Smooth muscle cell (in vitro differentiated cells): ENCODE measurements around the gene HCCS. TPM values are rescaled to one million over a fixed set of nuclear protein-coding genes. Genes with fewer than 3 reads are reported as not detected.

Source experiments
- DNase-seq: peaks from one replicate; lab custom pipeline; 2025; ENCODE audit not compliant: unreplicated experiment; lab: John Stamatoyannopoulos, UW
- H2AFZ ChIP-seq: fragments of 200-600 bp; sonication (generic); 2 replicates; pipeline ENCODE4 v1.6.0; 2016; ENCODE audit warnings: antibody characterized with exemption, low read depth, mild to moderate bottlenecking
- H3F3A ChIP-seq: fragments of 200-600 bp; sonication (generic); 2 replicates; pipeline ENCODE4 v1.6.0; 2017; ENCODE audit warnings: antibody characterized with exemption, low read depth
- H3K27ac ChIP-seq: fragments of 200-600 bp; sonication (generic); 2 replicates; pipeline ENCODE4 v1.5.1; 2016; ENCODE audit warnings: low read depth, mild to moderate bottlenecking
- H3K27me3 ChIP-seq: fragments of 200-600 bp; sonication (generic); 2 replicates; pipeline ENCODE4 v1.6.1; 2016; ENCODE audit warnings: low read depth, mild to moderate bottlenecking
- H3K36me3 ChIP-seq: fragments of 200-600 bp; sonication (generic); 2 replicates; pipeline ENCODE4 v1.5.1; 2016; ENCODE audit warnings: low read depth
- H3K4me1 ChIP-seq: fragments of 200-600 bp; sonication (generic); 2 replicates; pipeline ENCODE4 v1.5.1; 2016; ENCODE audit warnings: low read depth
- H3K4me2 ChIP-seq: fragments of 200-600 bp; sonication (generic); 2 replicates; pipeline ENCODE4 v1.6.0; 2016; ENCODE audit warnings: mild to moderate bottlenecking
- H3K4me3 ChIP-seq: fragments of 200-600 bp; sonication (generic); 2 replicates; pipeline ENCODE4 v1.5.1; 2016; ENCODE audit warnings: mild to moderate bottlenecking
- H3K79me2 ChIP-seq: fragments of 200-600 bp; sonication (generic); 2 replicates; pipeline ENCODE4 v1.6.0; 2016; ENCODE audit warnings: low read depth, mild to moderate bottlenecking
- H3K9ac ChIP-seq: fragments of 200-600 bp; sonication (generic); 2 replicates; pipeline ENCODE4 v1.6.0; 2016; ENCODE audit warnings: low read depth
- H3K9me3 ChIP-seq: fragments of 200-600 bp; sonication (generic); replicated peaks from 2 replicates; pipeline ENCODE4 v1.5.1; 2016; ENCODE audit warnings: low read depth
- H4K20me1 ChIP-seq: fragments of 200-600 bp; sonication (generic); 2 replicates; pipeline ENCODE4 v1.6.0; 2016; ENCODE audit warnings: low read depth
- CTCF ChIP-seq: fragments of 200-600 bp; sonication (generic); IDR thresholded peaks from 2 replicates; pipeline ENCODE4 v1.5.1; 2017; ENCODE audit warnings: borderline replicate concordance, mild to moderate bottlenecking, antibody characterized with exemption; ENCODE audit not compliant: insufficient read depth, poor library complexity, severe bottlenecking
- WGBS: methylation state at CpG from one replicate; pipeline ENCODE4 v1.1.7; 2016; ENCODE audit warnings: low lambda C conversion rate; 5-methylcytosine and 5-hydroxymethylcytosine counted together
- polyA plus RNA-seq: library from polyadenylated mRNA; unstranded; fragments of >200 nt; fragmentation: Nextera tagmentation; extraction: Ambion mirVana; gene quantifications from 2 replicates; pipeline ENCODE4 v1.2.1, GENCODE V29; 2016
- total RNA-seq: library from RNA; depleted of rRNA; stranded (reverse); fragments of >200 nt; gene quantifications from 2 replicates; pipeline ENCODE4 v1.2.3, GENCODE V29; 2014

HCCS gene
- total and polyA plus RNA-seq, 2 experiments from 2014 or later: 25.8 to 27.3 TPM

DNA sequence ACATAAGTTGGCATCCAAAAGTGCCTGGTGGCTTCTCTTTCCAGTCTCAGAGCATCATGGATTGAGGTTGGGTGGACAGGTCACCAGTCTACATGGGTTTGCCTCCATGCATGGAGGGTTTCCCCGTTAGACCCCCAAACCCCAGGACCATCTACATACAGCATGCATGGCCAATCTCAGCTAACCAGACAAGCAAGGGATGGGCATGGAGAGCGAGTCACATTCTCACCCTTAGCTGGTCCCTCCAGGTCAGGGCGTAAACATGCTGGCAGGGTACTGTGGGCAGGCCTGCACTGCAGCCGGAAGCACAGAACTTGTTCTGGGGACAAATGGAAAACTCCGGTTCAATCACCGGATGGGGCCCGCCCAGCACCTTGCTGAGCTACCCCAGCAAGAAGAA is 37.3 kb downstream of the HCCS start:
- Histone ChIP-seq H3K27ac (no peak overlapping the region), H3F3A (no peaks in the 10 kb centered on the region), H3K9me3 (no peaks in the 10 kb centered on the region), H3K9ac (no peak overlapping the region), H4K20me1 (no peaks in the 10 kb centered on the region), H2AFZ (no peak overlapping the region), H3K79me2 (no peaks in the 10 kb centered on the region), H3K4me1 (peaks cover 9% of the 10 kb centered on the region), H3K4me3 (no peak overlapping the region), H3K27me3 (no peaks in the 10 kb centered on the region), H3K36me3 (no peaks in the 10 kb centered on the region), H3K4me2 (no peak overlapping the region)
- WGBS: 90% methylated on average over 7 of the region's 7 CpGs
- TF ChIP-seq CTCF: no peak
- DNase-seq: no peak

DNA sequence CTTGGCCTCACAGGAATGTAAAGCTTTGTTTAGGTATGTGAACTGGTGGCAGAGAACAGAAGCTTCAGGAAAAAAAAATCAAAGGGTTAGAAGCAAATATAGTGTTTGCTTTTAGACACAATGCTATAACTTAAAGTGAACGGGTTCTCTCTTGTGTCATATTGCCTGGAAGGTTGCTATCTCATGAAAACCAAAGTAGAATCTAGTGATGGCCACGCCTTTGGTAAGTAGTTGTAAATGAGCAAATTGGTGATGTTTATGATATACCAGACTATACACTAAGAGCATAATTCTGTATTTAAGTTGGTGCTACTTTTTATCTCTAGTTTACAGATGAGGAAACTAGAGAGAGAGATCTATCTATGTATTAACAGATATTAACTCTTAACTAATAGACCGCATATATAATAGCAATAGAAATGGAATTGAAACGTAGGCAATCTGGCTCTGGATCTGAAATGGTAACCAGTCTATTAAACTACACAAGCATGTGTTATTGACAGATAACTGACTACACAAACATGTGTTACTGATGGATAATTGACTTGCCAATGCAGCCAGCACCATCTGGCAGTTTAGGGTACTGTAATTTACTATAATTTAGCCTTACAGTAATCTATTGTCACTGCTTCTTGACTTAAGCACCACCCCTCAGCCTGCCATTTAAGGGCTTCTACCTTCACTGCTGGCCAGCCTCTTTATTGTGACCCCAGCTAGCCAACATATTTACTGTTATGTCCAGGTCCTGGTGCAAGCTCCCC is 40.8 kb downstream of the HCCS start:
- no peak overlapping the region for H2AFZ ChIP-seq
- no peaks in the 10 kb centered on the region for H3K36me3 ChIP-seq
- DNase-seq: no peak
- no peak for TF ChIP-seq CTCF
- no peaks in the 10 kb centered on the region for H3K27me3 ChIP-seq
- H3K4me2 ChIP-seq: peak overlapping the region; percentile 35
- H3K4me1 ChIP-seq: peaks cover 9% of the 10 kb centered on the region
- no peaks in the 10 kb centered on the region for H4K20me1 ChIP-seq
- H3F3A ChIP-seq: no peaks in the 10 kb centered on the region
- H3K4me3 ChIP-seq: no peak overlapping the region
- H3K79me2 ChIP-seq: no peaks in the 10 kb centered on the region
- no peaks in the 10 kb centered on the region for H3K9me3 ChIP-seq
- H3K9ac ChIP-seq: no peak overlapping the region
- 60% methylated on average over 4 of the region's 4 CpGs for WGBS
- H3K27ac ChIP-seq: peak overlapping the region; percentile 24

DNA sequence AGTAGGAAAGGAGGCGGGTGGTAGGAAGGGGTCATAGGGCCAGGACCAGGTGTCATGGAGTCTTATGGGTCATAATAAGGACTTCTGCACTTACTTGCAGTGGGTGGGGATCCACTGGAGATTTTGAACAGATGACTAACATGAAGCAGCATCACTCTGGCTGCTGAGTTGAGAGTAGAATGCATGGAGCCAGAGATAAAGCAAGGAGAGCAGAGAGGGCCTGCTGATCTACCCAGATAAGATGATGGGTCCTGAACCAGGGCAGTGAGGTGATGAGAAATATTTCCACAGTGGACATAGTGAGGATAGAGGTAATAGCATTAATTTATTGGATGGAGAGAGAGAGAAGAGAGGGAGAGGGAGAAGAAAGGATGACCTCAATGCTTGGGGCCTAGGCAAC is 48.0 kb downstream of the HCCS start:
- no peak for DNase-seq
- H3K79me2 ChIP-seq: no peaks in the 10 kb centered on the region
- TF ChIP-seq CTCF: no peak
- H3K4me2 ChIP-seq: no peak overlapping the region
- no peaks in the 10 kb centered on the region for H3K4me1 ChIP-seq
- H2AFZ ChIP-seq: no peak overlapping the region
- H3K9ac ChIP-seq: no peak overlapping the region
- WGBS: 86% methylated on average over 1 of the region's 1 CpG
- no peaks in the 10 kb centered on the region for H3F3A ChIP-seq
- H3K27me3 ChIP-seq: no peaks in the 10 kb centered on the region
- H3K4me3 ChIP-seq: no peak overlapping the region
- no peaks in the 10 kb centered on the region for H3K36me3 ChIP-seq
- H3K9me3 ChIP-seq: no peaks in the 10 kb centered on the region
- no peak overlapping the region for H3K27ac ChIP-seq
- H4K20me1 ChIP-seq: no peaks in the 10 kb centered on the region

- H3K9ac ChIP-seq: no peak overlapping the region
- DNase-seq: no peak
- no peaks in the 10 kb centered on the region for H4K20me1 ChIP-seq
- no peak overlapping the region for H3K4me3 ChIP-seq
- H3K36me3 ChIP-seq: no peaks in the 10 kb centered on the region
- H3K27ac ChIP-seq: no peak overlapping the region
- WGBS: 68% methylated on average over 6 of the region's 6 CpGs
- H3K27me3 ChIP-seq: no peaks in the 10 kb centered on the region
- H3F3A ChIP-seq: no peaks in the 10 kb centered on the region
- no peak overlapping the region for H3K4me2 ChIP-seq
- H3K79me2 ChIP-seq: no peaks in the 10 kb centered on the region
- H2AFZ ChIP-seq: no peak overlapping the region
- no peaks in the 10 kb centered on the region for H3K9me3 ChIP-seq
- H3K4me1 ChIP-seq: no peaks in the 10 kb centered on the region
- no peak for TF ChIP-seq CTCF
Observed at GRCh38 chrX:11164433-11164832, 53.3 kb downstream of the HCCS start.
